Measurements from ENCODE around the gene GOT1. TPM values are rescaled to one million over a fixed set of nuclear protein-coding genes. Genes with fewer than 3 reads are reported as not detected.

Gene GOT1
- total RNA-seq, 1 experiment from 2014 or later = 32.6 TPM

- Histone ChIP-seq H3K27me3 (ENCODE audit: low read length) (peaks cover 62% of the 10 kb centered on the region), H4K20me1 (ENCODE audit: low read length) (no peaks in the 10 kb centered on the region), H3K79me2 (ENCODE audit: low read length) (no peaks in the 10 kb centered on the region), H3K4me1 (ENCODE audit: insufficient read depth, low read length) (no peaks in the 10 kb centered on the region), H3K27ac (ENCODE audit: low read length) (no peak overlapping the region), H3K9ac (ENCODE audit: low read length) (no peak overlapping the region), H3K9me3 (ENCODE audit: low read length) (no peaks in the 10 kb centered on the region), H3K4me2 (ENCODE audit: low read length) (no peak overlapping the region), H3K4me3 (ENCODE audit: low read length) (no peak overlapping the region), H2AFZ (ENCODE audit: low read length) (no peak overlapping the region), H3F3A (ENCODE audit: low read length, unreplicated experiment) (no peaks in the 10 kb centered on the region), H3K36me3 (ENCODE audit: low read depth, low read length) (no peaks in the 10 kb centered on the region), H3K9me2 (replicated peaks; ENCODE audit: low read length) (no peaks in the 10 kb centered on the region)
- intact Hi-C loops (cut with micrococcal nuclease) = no loop called here
- TF ChIP-seq, protein P1, sequence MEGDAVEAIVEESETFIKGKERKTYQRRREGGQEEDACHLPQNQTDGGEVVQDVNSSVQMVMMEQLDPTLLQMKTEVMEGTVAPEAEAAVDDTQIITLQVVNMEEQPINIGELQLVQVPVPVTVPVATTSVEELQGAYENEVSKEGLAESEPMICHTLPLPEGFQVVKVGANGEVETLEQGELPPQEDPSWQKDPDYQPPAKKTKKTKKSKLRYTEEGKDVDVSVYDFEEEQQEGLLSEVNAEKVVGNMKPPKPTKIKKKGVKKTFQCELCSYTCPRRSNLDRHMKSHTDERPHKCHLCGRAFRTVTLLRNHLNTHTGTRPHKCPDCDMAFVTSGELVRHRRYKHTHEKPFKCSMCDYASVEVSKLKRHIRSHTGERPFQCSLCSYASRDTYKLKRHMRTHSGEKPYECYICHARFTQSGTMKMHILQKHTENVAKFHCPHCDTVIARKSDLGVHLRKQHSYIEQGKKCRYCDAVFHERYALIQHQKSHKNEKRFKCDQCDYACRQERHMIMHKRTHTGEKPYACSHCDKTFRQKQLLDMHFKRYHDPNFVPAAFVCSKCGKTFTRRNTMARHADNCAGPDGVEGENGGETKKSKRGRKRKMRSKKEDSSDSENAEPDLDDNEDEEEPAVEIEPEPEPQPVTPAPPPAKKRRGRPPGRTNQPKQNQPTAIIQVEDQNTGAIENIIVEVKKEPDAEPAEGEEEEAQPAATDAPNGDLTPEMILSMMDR (conservative IDR thresholded peaks at IDR 0.05; ENCODE audit: low read depth, low read length) = no peak
- no peak for TF ChIP-seq EZH2 (IDR thresholded peaks at IDR 0.05; ENCODE audit: low read length, unreplicated experiment)
- no peak for TF ChIP-seq EZH2phosphoT487 (IDR thresholded peaks at IDR 0.05; ENCODE audit: borderline replicate concordance, low read length)
- no peak for ATAC-seq
- DNase-seq = no peak
- POLR2A ChIA-PET (ENCODE audit: unreplicated experiment) = no interaction called here
- BruUV-seq (replicated peaks) = no TSS peak
- CTCF ChIA-PET = no interaction called here
These were observed 21.0 kb upstream of the GOT1 start for GRCh38 chr10:99451499-99451788.

DNA sequence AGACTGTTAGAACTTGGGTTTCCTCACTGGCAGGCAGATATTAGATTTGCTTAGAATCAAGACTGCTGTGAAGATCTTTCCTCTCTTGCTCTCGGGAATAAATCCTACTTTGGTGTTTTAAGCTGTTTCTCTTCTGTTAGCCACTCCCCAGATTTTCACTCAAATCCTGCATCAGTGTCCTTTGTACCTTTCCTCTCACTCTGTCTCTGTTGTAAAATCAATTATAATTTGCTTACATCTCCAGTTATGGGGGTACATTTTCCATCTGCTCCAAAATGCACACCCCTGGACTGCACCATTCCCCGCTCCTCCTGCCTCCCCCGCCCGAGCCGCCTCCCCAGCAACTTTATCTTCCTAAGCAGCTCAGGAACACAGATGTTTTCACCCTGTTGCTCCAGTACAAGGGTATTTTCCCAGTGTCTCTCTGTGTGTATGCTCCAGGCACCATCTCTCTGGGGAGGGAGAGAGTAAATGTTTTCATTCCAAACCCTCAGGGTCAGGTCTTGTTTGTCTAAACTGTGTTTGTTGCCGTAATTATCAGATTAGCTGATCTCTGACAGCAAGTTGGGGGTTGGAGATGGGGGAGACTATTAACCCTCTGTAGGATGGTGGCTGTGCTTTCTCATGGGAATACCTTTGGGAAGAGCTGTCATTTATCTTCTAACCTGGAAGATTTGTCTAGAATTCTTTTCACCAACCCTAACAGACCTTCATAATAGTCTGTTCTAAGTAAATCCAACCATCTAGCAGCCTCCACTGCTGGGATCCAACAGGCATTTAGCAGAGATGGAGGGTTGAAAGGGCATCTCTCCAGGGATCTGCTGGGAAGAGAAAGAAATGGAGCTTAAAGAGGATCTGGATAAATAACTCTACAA is 20.4 kb upstream of the GOT1 start:
- Histone ChIP-seq H4K20me1 (ENCODE audit: low read length) (no peaks in the 10 kb centered on the region), H3K9me3 (ENCODE audit: low read length) (no peaks in the 10 kb centered on the region), H3K4me1 (ENCODE audit: insufficient read depth, low read length) (no peaks in the 10 kb centered on the region), H3K9me2 (replicated peaks; ENCODE audit: low read length) (no peaks in the 10 kb centered on the region), H3K27ac (ENCODE audit: low read length) (no peak overlapping the region), H3K9ac (ENCODE audit: low read length) (no peak overlapping the region), H3F3A (ENCODE audit: low read length, unreplicated experiment) (no peaks in the 10 kb centered on the region), H3K27me3 (ENCODE audit: low read length) (peaks cover 57% of the 10 kb centered on the region), H3K4me2 (ENCODE audit: low read length) (no peak overlapping the region), H3K36me3 (ENCODE audit: low read depth, low read length) (no peaks in the 10 kb centered on the region), H2AFZ (ENCODE audit: low read length) (no peak overlapping the region), H3K4me3 (ENCODE audit: low read length) (no peak overlapping the region), H3K79me2 (ENCODE audit: low read length) (no peaks in the 10 kb centered on the region)
- BruUV-seq (replicated peaks) = no TSS peak
- CTCF ChIA-PET = no interaction called here
- POLR2A ChIA-PET (ENCODE audit: unreplicated experiment) = no interaction called here
- no peak for TF ChIP-seq EZH2 (IDR thresholded peaks at IDR 0.05; ENCODE audit: low read length, unreplicated experiment)
- TF ChIP-seq, protein P1 (conservative IDR thresholded peaks at IDR 0.05; ENCODE audit: low read depth, low read length) = no peak
- no peak for TF ChIP-seq EZH2phosphoT487 (IDR thresholded peaks at IDR 0.05; ENCODE audit: borderline replicate concordance, low read length)
- no peak for DNase-seq
- ATAC-seq = no peak
- intact Hi-C loops (cut with micrococcal nuclease) = no loop called here

GRCh38 chr10:99450156-99450555 is 19.7 kb upstream of the GOT1 start:
- no peak overlapping the region for H3K27ac ChIP-seq (ENCODE audit: low read length)
- intact Hi-C loops (cut with micrococcal nuclease) = no loop called here
- no peak for DNase-seq
- H3F3A ChIP-seq (ENCODE audit: low read length, unreplicated experiment) = no peaks in the 10 kb centered on the region
- H3K9me2 ChIP-seq (replicated peaks; ENCODE audit: low read length) = no peaks in the 10 kb centered on the region
- no peaks in the 10 kb centered on the region for H3K9me3 ChIP-seq (ENCODE audit: low read length)
- H3K9ac ChIP-seq (ENCODE audit: low read length) = no peak overlapping the region
- BruUV-seq (replicated peaks) = no TSS peak
- no peak for ATAC-seq
- H4K20me1 ChIP-seq (ENCODE audit: low read length) = no peaks in the 10 kb centered on the region
- no peak overlapping the region for H3K4me2 ChIP-seq (ENCODE audit: low read length)
- no peaks in the 10 kb centered on the region for H3K36me3 ChIP-seq (ENCODE audit: low read depth, low read length)
- no peaks in the 10 kb centered on the region for H3K79me2 ChIP-seq (ENCODE audit: low read length)
- H3K4me3 ChIP-seq (ENCODE audit: low read length) = no peak overlapping the region
- TF ChIP-seq EZH2phosphoT487 (IDR thresholded peaks at IDR 0.05; ENCODE audit: borderline replicate concordance, low read length) = no peak
- TF ChIP-seq EZH2 (IDR thresholded peaks at IDR 0.05; ENCODE audit: low read length, unreplicated experiment) = no peak
- TF ChIP-seq, protein P1 (conservative IDR thresholded peaks at IDR 0.05; ENCODE audit: low read depth, low read length) = no peak
- H2AFZ ChIP-seq (ENCODE audit: low read length) = no peak overlapping the region
- H3K4me1 ChIP-seq (ENCODE audit: insufficient read depth, low read length) = no peaks in the 10 kb centered on the region
- ChIA-PET POLR2A (ENCODE audit: unreplicated experiment) (no interaction called here), CTCF (no interaction called here)
- peaks cover 52% of the 10 kb centered on the region for H3K27me3 ChIP-seq (ENCODE audit: low read length)
